Activated naive CD8-positive, alpha-beta T cell (primary cell): ENCODE results near the gene WEE1.

Experiments
- H3K27ac Mint-ChIP-seq: one replicate; pipeline ENCODE4 v1.8.0; 2021; ENCODE audit warnings: mixed read lengths
- H3K27me3 Mint-ChIP-seq: one replicate; pipeline ENCODE4 v1.8.0; 2021; ENCODE audit warnings: mixed read lengths
- H3K36me3 Mint-ChIP-seq: one replicate; pipeline ENCODE4 v1.8.0; 2021; ENCODE audit warnings: mixed read lengths
- H3K4me1 Mint-ChIP-seq: one replicate; pipeline ENCODE4 v1.8.0; 2021; ENCODE audit warnings: low read depth, mixed read lengths
- H3K4me3 Mint-ChIP-seq: one replicate; pipeline ENCODE4 v1.8.0; 2021; ENCODE audit warnings: mild to moderate bottlenecking, mixed read lengths
- H3K9me3 Mint-ChIP-seq: one replicate; pipeline ENCODE4 v1.8.0; 2021; ENCODE audit warnings: low read depth, mixed read lengths

WEE1 gene

DNA sequence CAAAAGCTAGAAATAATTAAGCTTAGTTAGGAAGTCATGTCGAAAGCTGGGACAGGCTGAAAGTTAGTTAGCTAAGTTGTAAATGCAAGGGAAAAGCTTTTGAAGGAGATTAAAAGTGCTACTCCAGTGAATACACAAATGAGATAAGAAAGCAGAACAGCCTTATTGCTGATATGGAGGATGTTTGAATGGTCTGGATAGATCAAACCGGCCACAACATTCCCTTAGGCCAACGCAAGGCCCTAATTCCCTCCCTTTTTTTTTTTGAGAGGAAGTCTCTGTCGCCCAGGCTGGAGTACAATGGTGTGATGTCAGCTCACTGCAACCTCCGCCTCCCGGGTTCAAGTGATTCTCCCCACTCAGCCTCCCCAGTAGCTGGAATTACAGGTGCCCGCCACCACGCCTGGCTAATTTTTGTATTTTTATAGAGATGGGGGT lies 23.3 kb upstream of the WEE1 start:
- H3K4me1 Mint-ChIP-seq: no peaks in the 10 kb centered on the region
- H3K9me3 Mint-ChIP-seq: no peaks in the 10 kb centered on the region
- H3K36me3 Mint-ChIP-seq: peaks cover 4% of the 10 kb centered on the region
- no peak overlapping the region for H3K27ac Mint-ChIP-seq
- H3K27me3 Mint-ChIP-seq: no peaks in the 10 kb centered on the region
- H3K4me3 Mint-ChIP-seq: no peak overlapping the region

DNA sequence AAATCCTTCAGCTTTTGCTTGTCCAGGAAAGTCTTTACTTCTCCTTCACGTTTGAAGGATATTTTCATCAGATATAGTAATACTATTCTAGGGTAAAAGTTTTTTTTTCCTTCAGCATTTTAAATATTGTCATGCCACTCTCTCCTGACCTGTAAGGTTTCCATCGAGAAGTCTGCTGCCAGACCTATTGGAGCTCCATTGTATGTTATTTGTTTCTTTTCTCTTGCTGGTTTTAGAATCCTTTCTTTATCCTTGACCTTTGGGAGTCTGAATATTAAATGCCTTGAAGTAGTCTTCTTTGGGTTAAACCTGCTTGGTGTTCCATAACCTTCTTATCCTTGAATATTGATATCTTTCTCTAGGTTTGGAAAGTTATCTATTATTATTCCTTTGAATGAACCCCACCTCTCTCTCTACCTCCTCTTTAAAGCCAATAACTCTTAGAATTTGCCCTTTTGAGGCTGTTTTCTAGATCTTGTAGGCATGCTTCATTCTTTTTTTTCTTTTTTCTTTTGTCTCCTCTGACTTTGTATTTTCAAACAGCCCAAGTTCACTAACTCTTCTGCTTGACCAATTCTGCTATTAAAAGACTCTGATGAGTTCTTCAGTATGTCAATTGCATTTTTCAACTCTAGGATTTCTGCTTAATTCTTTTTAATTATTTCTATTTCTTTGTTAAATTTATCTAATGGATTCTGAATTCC lies 12.0 kb upstream of the WEE1 start:
- Mint-ChIP-seq H3K4me3 (no peak overlapping the region), H3K27ac (no peak overlapping the region), H3K4me1 (peaks cover 9% of the 10 kb centered on the region), H3K27me3 (no peaks in the 10 kb centered on the region), H3K36me3 (peaks cover 28% of the 10 kb centered on the region), H3K9me3 (peaks cover 22% of the 10 kb centered on the region)

DNA sequence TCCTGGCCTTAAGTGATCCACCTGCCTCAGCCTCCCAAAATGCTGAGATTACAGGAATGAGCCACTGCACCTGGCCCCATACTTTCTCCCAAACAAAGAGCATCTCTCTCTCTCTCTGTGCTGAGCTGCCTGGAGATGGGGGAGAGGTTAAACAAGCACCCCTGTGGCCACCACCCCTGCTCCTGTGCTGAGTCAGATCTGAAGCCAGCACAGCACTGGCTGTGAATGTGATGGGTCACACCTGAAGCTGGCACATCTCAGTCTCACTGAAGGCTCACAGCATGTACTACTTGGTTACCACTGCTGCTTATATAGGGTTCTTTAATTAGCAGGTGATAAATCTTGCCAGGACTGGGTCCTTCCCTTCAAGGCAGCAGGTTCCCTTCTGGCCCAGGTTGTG lies 10.8 kb upstream of the WEE1 start:
- no peak overlapping the region for H3K27ac Mint-ChIP-seq
- H3K36me3 Mint-ChIP-seq: peaks cover 20% of the 10 kb centered on the region
- peaks cover 10% of the 10 kb centered on the region for H3K4me1 Mint-ChIP-seq
- H3K9me3 Mint-ChIP-seq: peaks cover 22% of the 10 kb centered on the region
- no peaks in the 10 kb centered on the region for H3K27me3 Mint-ChIP-seq
- H3K4me3 Mint-ChIP-seq: no peak overlapping the region

DNA sequence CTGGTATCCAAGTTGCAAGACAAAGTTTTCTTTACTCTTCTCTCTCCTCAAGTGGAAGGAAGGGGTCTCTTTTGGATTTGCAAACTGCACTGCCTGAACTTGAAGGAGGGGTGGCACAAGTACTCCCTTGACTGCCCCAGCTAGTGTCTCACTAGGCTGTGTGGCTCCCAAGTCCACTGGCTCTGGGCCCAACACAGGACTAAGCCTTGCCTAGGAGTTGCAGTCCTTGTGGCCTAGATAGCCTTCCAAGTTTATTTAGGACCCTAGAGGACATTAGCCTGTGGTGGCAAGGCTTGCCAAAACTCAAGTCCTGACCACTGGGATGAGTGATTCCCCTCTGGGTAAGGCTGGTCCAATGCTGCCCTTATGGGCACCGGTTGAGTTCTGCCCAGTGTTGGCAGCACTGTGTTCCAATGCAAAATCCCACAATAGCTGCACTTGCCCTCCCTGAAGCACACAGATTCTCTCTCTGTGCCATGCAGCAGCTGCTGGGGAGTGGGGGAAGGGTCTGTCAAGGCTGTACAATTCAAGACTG lies 10.2 kb upstream of the WEE1 start:
- H3K36me3 Mint-ChIP-seq: peaks cover 20% of the 10 kb centered on the region
- no peak overlapping the region for H3K27ac Mint-ChIP-seq
- no peak overlapping the region for H3K4me3 Mint-ChIP-seq
- no peaks in the 10 kb centered on the region for H3K27me3 Mint-ChIP-seq
- peaks cover 22% of the 10 kb centered on the region for H3K9me3 Mint-ChIP-seq
- H3K4me1 Mint-ChIP-seq: peaks cover 10% of the 10 kb centered on the region

DNA sequence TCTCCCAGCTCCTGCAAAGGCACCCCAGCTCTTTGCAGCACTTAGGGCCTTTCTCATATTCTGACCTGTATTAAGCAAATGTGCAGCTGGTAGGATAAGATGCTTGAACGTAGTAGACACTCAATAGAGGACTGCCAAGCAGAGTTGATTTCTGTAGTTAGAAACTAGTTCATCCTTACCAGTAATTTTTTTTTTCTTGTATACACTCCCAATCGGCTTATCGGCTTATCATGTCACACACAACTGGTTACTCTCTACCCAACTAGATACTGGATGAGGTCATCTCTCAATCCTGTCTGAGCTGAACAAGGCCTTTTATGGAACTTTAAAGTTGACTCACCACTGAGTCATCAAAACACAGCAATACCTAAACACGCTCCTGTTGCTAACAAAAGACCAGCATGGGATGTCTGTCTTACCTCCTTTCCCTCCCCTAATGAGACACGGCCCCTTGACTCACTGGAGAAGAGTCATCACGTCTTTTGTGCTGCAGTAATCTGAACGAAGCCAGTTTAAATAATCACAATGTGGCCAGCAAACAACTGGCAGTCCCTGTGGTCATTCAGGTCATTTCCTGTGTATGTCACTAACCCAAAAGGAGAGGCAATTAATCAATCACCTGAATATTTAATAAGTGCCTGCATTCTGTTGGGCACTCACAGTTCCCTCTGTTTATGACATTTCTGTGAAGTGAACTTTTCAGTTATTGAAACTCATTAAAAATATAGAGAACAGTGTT lies 7.5 kb upstream of the WEE1 start:
- peaks cover 13% of the 10 kb centered on the region for H3K4me1 Mint-ChIP-seq
- peak overlapping the region; percentile 46 for H3K4me3 Mint-ChIP-seq
- peak overlapping the region; percentile 84 for H3K27ac Mint-ChIP-seq
- no peaks in the 10 kb centered on the region for H3K27me3 Mint-ChIP-seq
- peaks cover 11% of the 10 kb centered on the region for H3K36me3 Mint-ChIP-seq
- peaks cover 12% of the 10 kb centered on the region for H3K9me3 Mint-ChIP-seq

DNA sequence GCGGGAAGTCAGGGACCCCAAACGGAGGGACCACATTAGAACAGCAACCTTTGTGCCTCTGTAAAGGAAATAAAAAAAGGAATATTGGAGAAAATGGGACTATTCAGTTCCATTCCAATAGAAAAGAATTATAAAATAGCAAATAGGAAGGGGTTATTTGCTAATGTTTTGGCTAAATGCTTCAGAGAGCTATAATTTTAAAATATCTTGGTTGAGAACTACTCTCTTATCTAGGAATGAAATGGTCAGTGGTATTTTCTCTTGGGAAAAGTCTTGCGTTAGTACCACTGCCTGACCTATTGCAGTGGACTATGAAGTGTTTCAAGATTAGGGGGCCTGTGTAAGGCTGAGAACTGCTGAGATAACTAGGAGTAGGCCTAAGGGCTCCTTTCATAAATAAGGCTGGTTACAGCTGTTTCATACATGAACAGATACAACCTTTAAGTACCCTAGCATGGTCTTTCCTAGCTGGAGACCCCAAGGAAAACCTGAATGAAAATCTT lies 6.9 kb upstream of the WEE1 start:
- H3K4me3 Mint-ChIP-seq: no peak overlapping the region
- H3K4me1 Mint-ChIP-seq: peaks cover 14% of the 10 kb centered on the region
- H3K36me3 Mint-ChIP-seq: peaks cover 5% of the 10 kb centered on the region
- H3K9me3 Mint-ChIP-seq: peaks cover 6% of the 10 kb centered on the region
- peaks cover 3% of the 10 kb centered on the region for H3K27me3 Mint-ChIP-seq
- no peak overlapping the region for H3K27ac Mint-ChIP-seq

DNA sequence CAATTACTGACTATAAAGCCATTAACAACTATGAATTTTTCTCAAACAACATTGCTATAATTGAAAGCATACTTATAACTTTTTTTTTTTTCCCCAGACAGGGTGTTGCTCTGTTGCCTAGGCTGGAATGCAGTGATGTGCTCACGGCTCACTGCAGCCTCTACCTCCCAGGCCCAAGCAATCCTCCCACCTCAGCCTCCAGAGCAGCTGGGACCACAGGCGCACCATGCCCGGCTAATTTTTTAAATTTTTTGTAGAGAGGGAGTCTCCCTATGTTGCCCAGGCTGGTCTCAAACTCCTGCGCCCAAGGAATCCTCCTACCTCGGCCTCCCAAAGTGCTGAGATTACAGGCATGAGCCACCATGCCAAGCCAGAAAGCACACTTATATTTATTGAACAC lies 6.1 kb upstream of the WEE1 start:
- H3K36me3 Mint-ChIP-seq: no peaks in the 10 kb centered on the region
- H3K4me1 Mint-ChIP-seq: peaks cover 18% of the 10 kb centered on the region
- peaks cover 4% of the 10 kb centered on the region for H3K27me3 Mint-ChIP-seq
- H3K4me3 Mint-ChIP-seq: no peak overlapping the region
- H3K27ac Mint-ChIP-seq: no peak overlapping the region
- H3K9me3 Mint-ChIP-seq: no peaks in the 10 kb centered on the region

DNA sequence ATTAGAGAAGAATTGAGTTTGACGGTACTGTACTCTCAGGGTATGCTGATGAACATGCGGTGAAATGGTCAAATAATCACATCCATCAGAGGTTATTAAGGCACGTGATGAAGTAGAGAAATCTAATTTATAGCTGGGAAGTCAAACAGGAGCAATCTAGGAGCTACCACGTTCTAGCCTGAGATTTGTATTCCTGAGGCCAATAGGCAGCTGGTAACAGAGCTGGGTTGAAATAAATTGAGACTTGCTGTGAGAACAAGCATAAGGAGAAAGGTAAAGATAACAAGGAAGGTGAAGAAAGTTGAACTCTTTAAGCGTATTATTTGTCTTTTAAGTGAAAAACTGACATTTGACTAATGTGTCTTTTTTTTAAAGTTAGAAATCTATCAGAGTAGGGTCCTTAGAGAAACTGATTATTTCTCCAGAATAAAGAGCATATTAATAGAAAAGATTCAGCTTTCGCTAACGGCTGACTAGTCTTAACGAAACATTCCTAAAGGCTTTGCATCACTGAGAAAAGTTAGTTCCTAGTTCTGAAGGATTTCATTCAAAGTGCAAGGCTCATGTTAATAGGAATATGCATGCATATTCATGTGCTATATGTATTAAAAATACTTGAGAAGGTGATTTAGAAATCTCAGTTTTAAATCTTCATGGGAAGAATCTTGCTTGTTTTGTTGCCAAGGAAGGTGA lies 5.2 kb upstream of the WEE1 start:
- Mint-ChIP-seq H3K36me3 (no peaks in the 10 kb centered on the region), H3K9me3 (no peaks in the 10 kb centered on the region), H3K4me3 (no peak overlapping the region), H3K27me3 (peaks cover 4% of the 10 kb centered on the region), H3K27ac (peak overlapping the region; percentile 41), H3K4me1 (peaks cover 18% of the 10 kb centered on the region)

DNA sequence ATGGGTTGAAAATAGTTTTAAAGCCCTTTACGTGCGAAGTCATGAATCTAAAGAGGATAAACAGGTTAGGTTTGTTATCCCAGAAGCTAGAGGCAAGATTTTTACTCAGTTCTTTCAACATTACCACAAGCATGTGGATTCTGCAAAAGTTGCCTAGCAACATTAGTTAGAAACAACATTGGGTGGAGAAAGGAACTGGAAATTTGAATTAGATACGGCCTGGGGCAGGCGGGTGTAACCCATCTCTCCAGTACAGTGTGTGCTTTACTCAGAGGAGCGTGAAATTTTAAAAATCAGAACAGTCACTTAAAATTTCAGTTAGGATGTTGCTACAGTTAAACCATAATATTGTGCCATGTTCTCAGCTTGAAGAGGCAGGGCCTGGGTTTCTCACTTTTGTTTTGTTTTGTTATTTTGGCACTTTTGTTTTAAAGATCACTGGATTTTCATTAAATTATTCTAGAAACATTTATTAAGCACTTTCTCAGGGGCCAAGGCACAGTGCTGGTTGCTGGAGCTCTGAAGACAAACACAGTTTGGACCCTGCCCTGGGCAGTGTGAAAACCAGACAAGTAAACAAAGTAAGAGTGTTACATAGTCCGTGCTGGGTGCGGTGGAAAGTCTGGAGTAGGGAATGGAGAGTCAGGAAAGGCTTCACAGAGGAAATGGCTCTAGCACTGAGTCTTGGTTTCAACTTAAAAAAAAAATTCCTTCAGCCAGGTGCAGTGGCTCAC lies 4.4 kb upstream of the WEE1 start:
- H3K4me1 Mint-ChIP-seq: peaks cover 18% of the 10 kb centered on the region
- no peaks in the 10 kb centered on the region for H3K9me3 Mint-ChIP-seq
- no peaks in the 10 kb centered on the region for H3K36me3 Mint-ChIP-seq
- H3K27me3 Mint-ChIP-seq: peaks cover 4% of the 10 kb centered on the region
- H3K27ac Mint-ChIP-seq: no peak overlapping the region
- H3K4me3 Mint-ChIP-seq: no peak overlapping the region

DNA sequence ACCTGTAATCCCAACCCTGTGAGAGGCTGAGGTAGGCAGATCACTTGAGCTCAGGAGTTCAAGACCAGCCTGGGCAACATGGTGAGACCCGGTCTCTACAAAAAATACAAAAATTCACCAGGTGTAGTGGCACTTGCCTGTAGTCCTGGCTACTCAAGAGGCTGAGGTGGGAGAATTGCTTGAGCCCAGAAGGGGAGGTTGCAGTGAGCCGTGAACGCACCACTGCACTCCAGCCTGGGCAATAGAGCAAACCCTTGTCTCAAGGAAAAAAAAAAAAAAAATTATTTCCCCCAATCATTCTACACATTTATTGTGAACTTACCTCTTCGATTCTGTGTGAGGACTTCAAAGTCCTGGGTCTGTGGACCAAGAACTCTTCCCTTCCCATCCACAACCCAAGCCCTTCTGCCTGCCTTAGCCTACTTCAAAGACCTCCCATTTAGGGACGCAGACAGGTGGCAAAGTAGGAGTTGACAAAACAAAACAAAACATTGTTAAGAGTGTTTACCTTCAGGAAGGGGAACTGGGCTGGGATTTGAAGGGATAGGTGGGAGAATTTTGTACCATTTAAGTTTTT lies 3.8 kb upstream of the WEE1 start:
- no peaks in the 10 kb centered on the region for H3K36me3 Mint-ChIP-seq
- H3K4me3 Mint-ChIP-seq: no peak overlapping the region

DNA sequence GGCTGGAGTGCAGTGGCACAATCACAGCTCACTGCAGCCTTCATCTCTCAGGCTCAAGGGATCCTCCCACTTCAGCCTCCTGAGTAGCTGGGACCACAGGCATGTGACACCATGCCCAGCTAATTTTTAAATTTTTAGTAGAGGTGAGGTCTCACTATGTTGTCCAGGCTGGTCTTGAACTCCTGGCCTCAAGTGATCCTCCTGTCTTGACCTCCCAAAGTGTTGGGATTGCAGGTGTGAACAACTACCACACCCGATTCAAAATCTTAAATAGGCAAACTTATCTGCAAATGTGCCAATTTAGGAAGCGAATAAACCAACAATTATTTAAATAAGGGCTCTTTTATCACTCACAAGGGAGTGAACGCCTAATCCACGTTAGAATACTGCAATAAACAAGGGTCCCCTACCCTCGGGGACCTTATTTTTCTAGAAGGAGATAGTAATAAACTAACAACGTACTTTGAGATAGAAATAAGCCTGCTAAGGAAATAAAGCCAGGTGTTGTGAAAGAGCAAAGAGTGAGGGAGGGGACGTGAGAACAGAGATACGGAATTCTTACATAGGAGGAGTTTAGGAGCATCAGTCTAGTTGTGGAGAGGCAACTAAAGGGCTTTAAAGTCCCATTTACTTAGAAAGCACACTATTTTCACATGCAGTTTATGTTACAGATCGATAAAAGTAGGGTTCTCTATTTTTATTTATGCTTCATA lies 3.0 kb upstream of the WEE1 start:
- no peaks in the 10 kb centered on the region for H3K9me3 Mint-ChIP-seq
- no peak overlapping the region for H3K4me3 Mint-ChIP-seq
- H3K4me1 Mint-ChIP-seq: peaks cover 26% of the 10 kb centered on the region
- no peak overlapping the region for H3K27ac Mint-ChIP-seq
- peaks cover 3% of the 10 kb centered on the region for H3K36me3 Mint-ChIP-seq
- H3K27me3 Mint-ChIP-seq: peaks cover 6% of the 10 kb centered on the region

More for the DNA sequence above, 3.8 kb upstream of the WEE1 start:
- Mint-ChIP-seq H3K27ac (no peak overlapping the region), H3K4me1 (peaks cover 18% of the 10 kb centered on the region), H3K27me3 (peaks cover 4% of the 10 kb centered on the region), H3K9me3 (no peaks in the 10 kb centered on the region)

DNA sequence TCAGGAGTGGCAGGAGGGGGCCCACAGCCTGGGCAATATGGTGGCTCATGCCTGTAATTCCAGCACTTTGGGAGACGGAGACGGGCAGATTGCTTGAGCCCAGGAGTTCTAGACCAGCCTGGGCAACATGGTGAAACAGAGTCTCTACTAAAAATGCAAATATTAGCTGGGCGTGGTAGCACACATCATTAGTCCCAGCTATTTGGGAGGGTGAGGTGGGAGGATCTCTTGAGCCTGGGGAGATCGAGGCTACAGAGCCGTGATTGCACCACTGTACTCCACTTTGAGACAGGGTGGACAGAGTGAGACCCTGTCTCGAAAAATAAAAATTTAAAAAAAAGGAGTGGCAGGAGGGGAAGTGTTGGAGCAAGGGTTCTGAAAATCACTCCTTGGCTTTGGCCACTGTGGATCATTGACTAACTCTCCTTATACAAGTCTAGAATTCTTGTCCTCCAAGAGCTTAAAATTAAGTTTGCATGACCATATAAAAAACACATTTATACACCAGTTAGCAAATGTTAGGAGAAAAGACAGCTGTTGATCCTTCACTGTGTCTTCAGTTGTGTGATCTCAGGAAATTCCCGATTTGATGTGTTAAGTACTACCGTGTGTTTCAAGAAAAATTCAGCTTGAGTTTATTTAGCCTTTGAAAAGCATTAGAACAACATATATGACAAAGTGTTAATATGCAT lies 2.3 kb upstream of the WEE1 start:
- Mint-ChIP-seq H3K4me1 (peaks cover 25% of the 10 kb centered on the region), H3K36me3 (peaks cover 8% of the 10 kb centered on the region), H3K27me3 (peaks cover 6% of the 10 kb centered on the region), H3K9me3 (no peaks in the 10 kb centered on the region), H3K27ac (no peak overlapping the region), H3K4me3 (peak overlapping the region; percentile 81)

DNA sequence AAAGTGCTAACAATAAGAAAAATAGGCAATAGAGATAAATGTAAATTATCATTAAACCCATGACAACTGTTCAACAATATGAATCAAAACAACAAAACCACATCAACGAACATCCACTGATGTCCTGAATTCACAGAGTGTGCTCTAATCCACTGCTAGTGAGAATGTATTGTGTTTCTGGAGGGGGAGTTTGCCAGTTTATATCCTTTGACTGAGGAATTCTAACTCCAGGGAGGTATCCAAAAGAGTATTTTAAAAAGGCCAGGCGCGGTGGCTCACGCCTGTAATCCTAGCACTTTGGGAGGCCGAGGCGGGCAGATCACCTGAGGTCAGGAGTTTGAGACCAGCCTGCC lies 1.7 kb upstream of the WEE1 start:
- peaks cover 11% of the 10 kb centered on the region for H3K36me3 Mint-ChIP-seq
- no peak overlapping the region for H3K27ac Mint-ChIP-seq
- no peaks in the 10 kb centered on the region for H3K9me3 Mint-ChIP-seq
- peaks cover 22% of the 10 kb centered on the region for H3K4me1 Mint-ChIP-seq
- H3K4me3 Mint-ChIP-seq: peak overlapping the region; percentile 81
- H3K27me3 Mint-ChIP-seq: peaks cover 8% of the 10 kb centered on the region
